ENCODE measurements around the gene SLC6A2.

SLC6A2 gene

DNA sequence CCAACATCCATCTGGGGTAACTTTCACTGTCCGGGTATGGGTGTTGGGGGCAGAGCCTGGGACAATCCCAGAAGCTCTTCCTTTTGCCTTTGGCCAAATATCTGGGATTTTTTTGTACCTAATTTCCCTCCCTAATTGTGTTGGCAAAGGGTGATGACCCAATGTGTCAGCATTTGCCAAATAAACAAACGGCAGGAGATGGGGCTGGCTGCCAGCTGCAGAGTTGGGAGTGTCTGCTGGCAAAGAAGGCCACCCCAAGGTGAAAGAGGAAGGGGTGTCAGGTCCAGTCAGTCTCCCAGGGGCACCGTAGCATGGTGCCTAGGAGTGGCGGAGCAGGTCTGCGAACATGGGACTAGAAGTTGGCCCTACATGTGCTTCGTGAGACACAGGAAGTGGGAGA, 73.0 kb downstream of the SLC6A2 start:
- ChIA-PET POLR2A (no interaction called here), CTCF (no interaction called here)
- no peak for DNase-seq (ENCODE audit: extremely low spot score)
- TF ChIP-seq, protein P1, sequence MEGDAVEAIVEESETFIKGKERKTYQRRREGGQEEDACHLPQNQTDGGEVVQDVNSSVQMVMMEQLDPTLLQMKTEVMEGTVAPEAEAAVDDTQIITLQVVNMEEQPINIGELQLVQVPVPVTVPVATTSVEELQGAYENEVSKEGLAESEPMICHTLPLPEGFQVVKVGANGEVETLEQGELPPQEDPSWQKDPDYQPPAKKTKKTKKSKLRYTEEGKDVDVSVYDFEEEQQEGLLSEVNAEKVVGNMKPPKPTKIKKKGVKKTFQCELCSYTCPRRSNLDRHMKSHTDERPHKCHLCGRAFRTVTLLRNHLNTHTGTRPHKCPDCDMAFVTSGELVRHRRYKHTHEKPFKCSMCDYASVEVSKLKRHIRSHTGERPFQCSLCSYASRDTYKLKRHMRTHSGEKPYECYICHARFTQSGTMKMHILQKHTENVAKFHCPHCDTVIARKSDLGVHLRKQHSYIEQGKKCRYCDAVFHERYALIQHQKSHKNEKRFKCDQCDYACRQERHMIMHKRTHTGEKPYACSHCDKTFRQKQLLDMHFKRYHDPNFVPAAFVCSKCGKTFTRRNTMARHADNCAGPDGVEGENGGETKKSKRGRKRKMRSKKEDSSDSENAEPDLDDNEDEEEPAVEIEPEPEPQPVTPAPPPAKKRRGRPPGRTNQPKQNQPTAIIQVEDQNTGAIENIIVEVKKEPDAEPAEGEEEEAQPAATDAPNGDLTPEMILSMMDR (IDR thresholded peaks at IDR 0.05; ENCODE audit: control extremely low read depth, extremely low read depth, low read depth, missing control alignments), result no peak

DNA sequence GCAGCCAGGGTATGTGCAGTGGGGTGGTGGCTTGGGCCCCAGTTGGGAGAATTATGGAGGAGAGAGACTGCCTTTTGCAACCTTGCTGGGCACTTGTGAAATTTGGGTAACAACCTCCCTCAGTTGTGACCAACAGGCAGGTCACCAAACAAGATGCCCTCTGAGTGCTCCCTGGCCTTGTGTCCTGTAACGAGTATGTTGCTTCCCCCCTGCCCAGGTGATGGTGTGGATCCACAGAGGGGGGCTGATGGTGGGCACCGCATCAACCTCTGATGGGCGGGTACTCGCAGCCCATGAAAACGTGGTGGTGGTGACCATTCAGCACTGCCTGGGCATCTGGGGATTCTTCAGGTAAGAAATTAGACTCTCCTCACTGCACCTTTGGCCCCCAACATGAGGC, 74.3 kb downstream of the SLC6A2 start:
- TF ChIP-seq, protein P1 (IDR thresholded peaks at IDR 0.05; ENCODE audit: control extremely low read depth, extremely low read depth, low read depth, missing control alignments), result no peak
- no peak for DNase-seq (ENCODE audit: extremely low spot score)
- ChIA-PET POLR2A (no interaction called here), CTCF (interaction anchor here (1.3 kb wide), 1 partner anchor 17 kb away, joined by 3 read pairs; no protein-coding TSS in a partner anchor)

DNA sequence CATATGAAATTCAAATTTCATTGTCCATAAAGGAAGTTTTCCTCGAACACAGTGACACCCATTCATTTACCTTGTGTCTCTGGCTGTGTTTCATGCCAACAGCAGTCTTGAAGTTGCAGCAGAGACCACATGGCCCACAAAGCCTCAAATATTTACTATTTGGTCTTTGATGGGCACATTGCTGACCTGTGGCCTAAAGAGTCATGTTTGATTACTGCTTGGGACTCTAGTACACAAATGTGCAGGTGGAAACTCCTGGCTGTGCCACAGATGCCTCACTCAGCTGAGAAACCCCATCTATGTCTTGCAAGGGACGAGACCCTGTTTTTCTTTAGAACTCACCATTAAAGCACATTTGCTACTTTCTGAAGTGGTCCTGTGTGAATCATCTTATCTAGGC, 76.7 kb downstream of the SLC6A2 start:
- no peak for DNase-seq (ENCODE audit: extremely low spot score)
- TF ChIP-seq, protein P1 (IDR thresholded peaks at IDR 0.05; ENCODE audit: control extremely low read depth, extremely low read depth, low read depth, missing control alignments), result no peak
- ChIA-PET CTCF (no interaction called here), POLR2A (no interaction called here)

DNA sequence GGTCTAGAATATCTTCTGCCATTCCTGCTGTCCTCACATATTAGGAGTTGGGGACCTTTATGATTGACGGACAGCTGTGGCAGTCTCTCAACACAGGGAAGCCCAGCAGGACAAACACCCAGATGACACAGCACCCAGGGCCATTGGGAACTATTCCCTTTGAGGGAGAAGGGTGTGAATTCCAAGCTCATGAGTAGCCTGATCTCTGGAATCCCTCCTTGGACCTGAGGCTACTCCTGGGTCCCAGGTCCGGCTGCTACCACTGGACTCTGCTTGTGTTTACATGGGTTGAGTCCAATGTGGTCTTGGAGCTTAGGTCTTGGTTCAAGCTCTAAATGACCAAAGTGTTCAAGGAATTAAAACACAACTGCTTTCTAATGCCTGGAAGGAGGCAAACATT, 78.9 kb downstream of the SLC6A2 start:
- DNase-seq (ENCODE audit: extremely low spot score), result no peak
- ChIA-PET CTCF (interaction anchor here (1.1 to 1.6 kb wide), 2 partner anchors 27 to 270 kb away, joined by 4 read pairs; no protein-coding TSS in a partner anchor), POLR2A (no interaction called here)
- TF ChIP-seq, protein P1 (IDR thresholded peaks at IDR 0.05; ENCODE audit: control extremely low read depth, extremely low read depth, low read depth, missing control alignments), result no peak

DNA sequence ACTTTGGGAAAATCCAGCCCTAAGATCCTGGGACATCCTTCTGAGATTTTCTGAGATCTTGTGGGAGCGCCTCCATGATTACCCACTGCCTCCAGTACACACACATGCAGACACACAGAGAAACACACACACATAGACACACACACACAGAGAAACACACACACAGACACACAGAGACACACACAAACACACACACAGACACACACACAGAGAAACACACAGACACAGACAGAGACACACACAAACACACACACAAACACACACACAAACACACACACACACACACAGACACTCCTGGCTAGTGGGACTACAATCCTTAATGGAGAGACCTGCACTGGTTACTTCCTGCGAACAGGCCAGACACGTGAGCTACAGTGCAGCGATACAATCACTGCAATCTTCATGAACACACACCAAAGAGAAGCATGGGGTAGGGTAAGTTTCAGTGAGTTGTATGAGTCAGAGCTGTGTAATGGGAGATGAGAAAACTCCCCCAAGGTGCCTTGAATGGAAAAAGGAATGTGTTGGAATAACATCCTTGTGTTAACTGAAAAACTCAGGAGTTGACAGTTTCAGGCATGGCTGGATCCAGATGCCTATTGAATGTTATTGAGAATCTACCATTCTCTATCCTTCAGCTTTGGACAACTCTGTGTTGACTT, 79.5 kb downstream of the SLC6A2 start:
- TF ChIP-seq, protein P1 (IDR thresholded peaks at IDR 0.05; ENCODE audit: control extremely low read depth, extremely low read depth, low read depth, missing control alignments), result no peak
- CTCF ChIA-PET, result interaction anchor here (1.1 to 1.6 kb wide), 2 partner anchors 27 to 271 kb away, joined by 4 read pairs; no protein-coding TSS in a partner anchor
- POLR2A ChIA-PET, result no interaction called here
- no peak for DNase-seq (ENCODE audit: extremely low spot score)

DNA sequence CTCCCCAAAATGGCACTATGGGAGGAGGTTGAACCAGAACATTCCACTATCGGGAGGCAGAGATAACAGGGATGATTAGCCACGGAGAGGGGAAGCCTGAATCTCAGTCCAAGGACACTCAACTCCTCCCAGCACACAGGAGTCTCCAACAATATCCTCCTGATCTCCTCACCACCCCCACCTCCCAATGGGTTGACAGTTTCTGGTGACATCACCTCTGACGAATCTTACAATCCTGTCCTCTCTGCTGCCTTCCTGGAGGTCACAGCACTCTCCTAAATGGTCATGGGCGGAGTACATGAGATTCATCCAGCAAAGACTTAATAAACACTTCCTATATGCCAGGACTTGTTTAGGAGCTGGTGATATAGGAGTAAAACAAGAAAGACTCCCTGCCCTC, 80.9 kb downstream of the SLC6A2 start:
- CTCF ChIA-PET, result no interaction called here
- POLR2A ChIA-PET, result no interaction called here
- TF ChIP-seq, protein P1 (IDR thresholded peaks at IDR 0.05; ENCODE audit: control extremely low read depth, extremely low read depth, low read depth, missing control alignments), result no peak
- no peak for DNase-seq (ENCODE audit: extremely low spot score)

Data from GM10248 (cell line).